GM21447 (cell line): ENCODE data around the gene ZNF784.

Source experiments
- ATAC-seq: cut with Tn5 transposase; IDR thresholded peaks from one replicate; pipeline ENCODE4 v1.9.1; 2021; ENCODE audit not compliant: unreplicated experiment

Gene ZNF784

GRCh38 chr19:55624109-55625003, at the start of gene ZNF784:
ZNF784 (minus strand) TSS chr19:55624566; CDS start chr19:55624561, 5 bp downstream.
- peak; percentile 55 for ATAC-seq

GRCh38 chr19:55673889-55674288, 49.5 kb upstream of the ZNF784 start:
- no peak for ATAC-seq

- ATAC-seq = no peak
Observed at GRCh38 chr19:55673465-55673864, 49.1 kb upstream of the ZNF784 start.

- no peak for ATAC-seq
Observed at GRCh38 chr19:55672418-55672817, 48.1 kb upstream of the ZNF784 start.

- no peak for ATAC-seq
Observed at GRCh38 chr19:55671054-55671378, 46.6 kb upstream of the ZNF784 start.

GRCh38 chr19:55670280-55671053, 46.1 kb upstream of the ZNF784 start:
- no peak for ATAC-seq

- ATAC-seq = no peak
Observed at GRCh38 chr19:55669418-55670279, 45.3 kb upstream of the ZNF784 start.

GRCh38 chr19:55668603-55669348, 44.4 kb upstream of the ZNF784 start:
- no peak for ATAC-seq

GRCh38 chr19:55667958-55668357, 43.6 kb upstream of the ZNF784 start:
- no peak for ATAC-seq

GRCh38 chr19:55667511-55667910, 43.1 kb upstream of the ZNF784 start:
- ATAC-seq = no peak

- no peak for ATAC-seq
Observed at GRCh38 chr19:55667006-55667381, 42.6 kb upstream of the ZNF784 start.

GRCh38 chr19:55666343-55667005, 42.1 kb upstream of the ZNF784 start:
- no peak for ATAC-seq

- no peak for ATAC-seq
Observed at GRCh38 chr19:55663846-55664536, 39.6 kb upstream of the ZNF784 start.

- no peak for ATAC-seq
Observed at GRCh38 chr19:55661826-55662225, 37.5 kb upstream of the ZNF784 start.

GRCh38 chr19:55660991-55661390, 36.6 kb upstream of the ZNF784 start:
- ATAC-seq = no peak

- no peak for ATAC-seq
Observed at GRCh38 chr19:55660404-55660803, 36.0 kb upstream of the ZNF784 start.

- ATAC-seq = no peak
Observed at GRCh38 chr19:55659822-55660221, 35.5 kb upstream of the ZNF784 start.

GRCh38 chr19:55658846-55659459, 34.6 kb upstream of the ZNF784 start:
- ATAC-seq = no peak
